Stimulated activated CD4-positive, alpha-beta T cell treated with anti-CD3 and anti-CD28 coated beads, TNF-alpha, amount 100 ng/mL, for 1 hour (primary cell): ENCODE measurements around the gene CXADR.
A peak's percentile ranks its signal among the peaks of the same experiment; 100 is the strongest.
"Not testable (repeated sequence)": the region's sequence is repeated elsewhere in the genome, so short reads cannot be mapped to it uniquely, and the experiment has no call there.

Experiments used
- DNase-seq, 3 donors: peaks; one replicate each; pipeline ENCODE4 v3.0.0-alpha.2; 2020; ENCODE audit warnings: low read depth in 3 of 3, low spot score in 1 of 3

The CXADR gene

GRCh38 chr21:17512253-17513213, at the start of gene CXADR:
TSS of gene CXADR (plus strand) at chr21:17513043. CDS start at chr21:17513130, 87 bp downstream.
- peak; percentile 35 to 64 (median 57) for DNase-seq

- DNase-seq: no peak
These were observed 46.7 kb upstream of the CXADR start for GRCh38 chr21:17466166-17466565.

- no peak for DNase-seq
These were observed 45.5 kb upstream of the CXADR start for GRCh38 chr21:17467392-17467791.

GRCh38 chr21:17467829-17468228, 45.0 kb upstream of the CXADR start:
- DNase-seq: no peak

GRCh38 chr21:17468698-17469097, 44.1 kb upstream of the CXADR start:
- no peak for DNase-seq

- no peak for DNase-seq
These were observed 43.1 kb upstream of the CXADR start for GRCh38 chr21:17469727-17470126.

GRCh38 chr21:17472182-17472581, 40.7 kb upstream of the CXADR start:
- no peak for DNase-seq

- DNase-seq: no peak
These were observed 40.1 kb upstream of the CXADR start for GRCh38 chr21:17472592-17473271.

- DNase-seq: no peak
These were observed 36.8 kb upstream of the CXADR start for GRCh38 chr21:17476006-17476405.

- not testable (repeated sequence) for DNase-seq
These were observed 34.7 kb upstream of the CXADR start for GRCh38 chr21:17478156-17478555.

GRCh38 chr21:17479606-17480005, 33.2 kb upstream of the CXADR start:
- DNase-seq: no peak

- DNase-seq: no peak
These were observed 29.9 kb upstream of the CXADR start for GRCh38 chr21:17482928-17483327.

- no peak for DNase-seq
These were observed 24.2 kb upstream of the CXADR start for GRCh38 chr21:17488620-17489019.

GRCh38 chr21:17489565-17489964, 23.3 kb upstream of the CXADR start:
- not testable (repeated sequence) for DNase-seq

GRCh38 chr21:17491716-17492414, 21.0 kb upstream of the CXADR start:
- DNase-seq: no peak

GRCh38 chr21:17492415-17493168, 20.3 kb upstream of the CXADR start:
- no peak for DNase-seq

- DNase-seq: no peak
These were observed 18.8 kb upstream of the CXADR start for GRCh38 chr21:17494051-17494450.

GRCh38 chr21:17495680-17496079, 17.2 kb upstream of the CXADR start:
- no peak for DNase-seq

- no peak for DNase-seq
These were observed 15.5 kb upstream of the CXADR start for GRCh38 chr21:17497316-17497715.

- DNase-seq: no peak
These were observed 14.3 kb upstream of the CXADR start for GRCh38 chr21:17498586-17498985.
